ENCODE data around the gene PLCD4.

Gene PLCD4

DNA sequence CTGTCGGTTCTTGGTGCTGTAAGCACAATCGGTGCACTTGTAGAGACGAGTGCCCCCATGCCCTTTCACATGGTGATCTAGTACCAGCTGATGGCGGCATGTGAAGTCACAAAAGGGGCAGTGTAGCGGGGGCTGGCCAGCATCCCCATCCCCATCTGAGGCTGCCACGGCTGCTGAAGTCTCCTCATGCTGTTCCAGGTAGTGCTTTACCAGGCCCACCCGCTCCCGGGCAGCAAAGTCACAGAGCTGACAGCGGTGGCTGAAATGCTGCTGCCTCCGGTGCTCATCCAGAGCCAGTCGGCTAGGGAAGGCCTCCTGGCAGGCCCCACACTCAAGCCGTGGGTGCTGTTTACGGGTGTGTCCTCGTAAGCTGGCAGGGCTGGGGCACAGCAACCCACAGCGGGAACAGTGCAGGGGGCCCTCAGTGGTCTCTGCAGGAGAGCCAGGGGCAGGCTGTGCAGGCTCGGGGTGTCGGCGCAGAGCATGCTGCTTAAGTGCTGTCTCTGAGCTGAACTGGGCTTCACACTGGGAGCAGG lies 34.5 kb downstream of the PLCD4 start:
- Mint-ChIP-seq H3K9me3 (no peaks in the 10 kb centered on the region), H3K27me3 (no peaks in the 10 kb centered on the region), H3K4me1 (no peaks in the 10 kb centered on the region), H3K36me3 (peaks cover 22% of the 10 kb centered on the region), H3K27ac (no peak overlapping the region), H3K4me3 (no peak overlapping the region)
- ATAC-seq (ENCODE audit: low read depth): no peak
- no peak for DNase-seq (ENCODE audit: low spot score in 2 of 2)

DNA sequence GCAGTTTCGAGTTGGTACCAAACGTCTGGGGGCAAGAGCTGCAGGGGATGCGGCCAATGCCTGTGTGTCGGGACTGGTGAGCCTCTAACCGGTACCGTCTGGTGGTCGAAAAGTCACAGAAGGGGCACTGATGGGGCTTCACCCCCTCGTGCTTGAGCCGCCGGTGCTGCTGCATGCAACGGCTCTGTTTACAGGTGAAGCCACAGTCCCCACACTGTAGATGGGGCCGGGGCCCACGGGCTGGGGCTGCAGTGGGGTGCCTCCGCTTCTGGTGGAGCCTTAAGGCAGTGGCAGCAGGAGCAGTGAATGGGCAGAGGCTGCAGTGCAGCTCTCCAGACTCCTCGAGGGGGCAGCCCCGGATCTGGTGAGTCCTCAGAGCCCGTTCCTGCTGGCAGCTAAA lies 35.1 kb downstream of the PLCD4 start:
- Mint-ChIP-seq H3K4me1 (no peaks in the 10 kb centered on the region), H3K27ac (no peak overlapping the region), H3K4me3 (no peak overlapping the region), H3K9me3 (no peaks in the 10 kb centered on the region), H3K36me3 (peaks cover 18% of the 10 kb centered on the region), H3K27me3 (no peaks in the 10 kb centered on the region)
- ATAC-seq (ENCODE audit: low read depth) (no peak), DNase-seq (ENCODE audit: low spot score in 2 of 2) (no peak)

DNA sequence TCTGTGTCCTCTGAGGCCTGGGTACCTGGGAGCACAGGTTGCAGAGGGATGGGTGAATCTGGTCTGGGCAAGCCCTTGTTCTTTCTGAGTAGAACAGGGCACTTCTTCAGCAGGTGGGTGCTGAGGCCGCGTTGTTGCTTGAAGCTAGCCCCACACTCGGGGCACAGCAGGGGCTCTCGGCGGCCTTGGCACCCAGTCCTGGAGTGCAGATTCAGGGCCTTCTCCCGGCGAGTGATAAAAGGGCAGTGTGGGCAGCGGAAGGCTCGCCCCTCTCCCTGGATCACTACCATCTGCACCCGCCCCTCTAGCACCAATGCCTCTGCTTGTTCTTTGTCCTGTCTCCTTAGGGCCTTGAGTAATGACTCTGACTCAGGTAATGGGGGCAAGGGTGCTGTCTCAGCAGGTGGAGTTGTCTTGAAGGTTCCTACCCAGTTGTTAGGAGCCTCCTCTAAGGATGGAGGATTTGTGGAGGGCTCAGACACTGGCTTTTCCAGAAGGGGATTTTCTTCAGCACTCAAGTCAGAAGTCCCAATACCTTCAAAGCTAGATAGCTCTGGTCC lies 36.1 kb downstream of the PLCD4 start:
- no peak for DNase-seq (ENCODE audit: low spot score in 2 of 2)
- no peaks in the 10 kb centered on the region for H3K27me3 Mint-ChIP-seq
- no peak for ATAC-seq (ENCODE audit: low read depth)
- no peak overlapping the region for H3K27ac Mint-ChIP-seq
- no peak overlapping the region for H3K4me3 Mint-ChIP-seq
- peaks cover 16% of the 10 kb centered on the region for H3K36me3 Mint-ChIP-seq
- no peaks in the 10 kb centered on the region for H3K9me3 Mint-ChIP-seq
- peaks cover 3% of the 10 kb centered on the region for H3K4me1 Mint-ChIP-seq

DNA sequence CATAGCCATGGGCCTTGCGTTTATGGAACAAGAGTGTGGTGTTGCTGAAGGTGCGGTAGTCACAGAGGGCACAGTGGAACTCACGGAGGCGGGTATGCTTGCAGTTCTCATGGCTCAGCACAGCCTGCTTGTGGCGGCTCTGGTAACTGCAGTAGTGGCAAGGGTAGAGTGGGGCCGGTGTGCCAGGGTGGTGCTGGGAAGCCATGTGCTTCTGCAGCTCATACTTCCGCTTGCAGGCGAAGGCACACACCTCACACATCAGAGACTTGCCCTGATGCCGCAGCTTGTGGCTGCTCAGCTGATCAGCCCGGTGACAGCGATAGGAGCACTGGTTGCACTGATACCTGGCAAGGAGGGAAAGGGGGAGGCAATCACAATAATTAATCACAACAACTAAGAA lies 37.0 kb downstream of the PLCD4 start:
- Mint-ChIP-seq H3K27me3 (no peaks in the 10 kb centered on the region), H3K4me1 (peaks cover 3% of the 10 kb centered on the region), H3K27ac (no peak overlapping the region), H3K9me3 (no peaks in the 10 kb centered on the region), H3K36me3 (peaks cover 14% of the 10 kb centered on the region), H3K4me3 (no peak overlapping the region)
- DNase-seq (ENCODE audit: low spot score in 2 of 2) (no peak), ATAC-seq (ENCODE audit: low read depth) (no peak)

DNA sequence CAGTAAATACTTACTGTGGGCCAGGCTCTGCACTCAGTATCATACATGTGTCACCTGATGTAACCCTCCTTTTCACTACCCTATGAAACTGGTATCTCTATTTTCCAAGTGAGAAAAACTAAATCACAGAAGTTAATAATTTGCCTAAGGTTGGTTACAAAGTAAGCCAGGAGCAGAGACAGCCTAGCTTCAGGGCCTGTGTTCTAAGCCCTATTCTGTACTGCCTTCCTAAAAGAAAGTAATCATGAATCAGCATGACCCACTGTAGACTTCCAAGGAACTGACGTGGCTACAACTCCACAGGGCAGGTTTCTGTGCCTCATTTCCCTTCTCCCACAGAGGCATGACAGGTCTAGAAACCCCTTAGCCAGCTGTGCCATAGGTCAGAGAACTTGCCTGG lies 37.4 kb downstream of the PLCD4 start:
- no peaks in the 10 kb centered on the region for H3K9me3 Mint-ChIP-seq
- H3K27me3 Mint-ChIP-seq: no peaks in the 10 kb centered on the region
- ATAC-seq (ENCODE audit: low read depth) (no peak), DNase-seq (ENCODE audit: low spot score in 2 of 2) (no peak)
- peaks cover 15% of the 10 kb centered on the region for H3K36me3 Mint-ChIP-seq
- H3K27ac Mint-ChIP-seq: no peak overlapping the region
- peaks cover 3% of the 10 kb centered on the region for H3K4me1 Mint-ChIP-seq
- no peak overlapping the region for H3K4me3 Mint-ChIP-seq

DNA sequence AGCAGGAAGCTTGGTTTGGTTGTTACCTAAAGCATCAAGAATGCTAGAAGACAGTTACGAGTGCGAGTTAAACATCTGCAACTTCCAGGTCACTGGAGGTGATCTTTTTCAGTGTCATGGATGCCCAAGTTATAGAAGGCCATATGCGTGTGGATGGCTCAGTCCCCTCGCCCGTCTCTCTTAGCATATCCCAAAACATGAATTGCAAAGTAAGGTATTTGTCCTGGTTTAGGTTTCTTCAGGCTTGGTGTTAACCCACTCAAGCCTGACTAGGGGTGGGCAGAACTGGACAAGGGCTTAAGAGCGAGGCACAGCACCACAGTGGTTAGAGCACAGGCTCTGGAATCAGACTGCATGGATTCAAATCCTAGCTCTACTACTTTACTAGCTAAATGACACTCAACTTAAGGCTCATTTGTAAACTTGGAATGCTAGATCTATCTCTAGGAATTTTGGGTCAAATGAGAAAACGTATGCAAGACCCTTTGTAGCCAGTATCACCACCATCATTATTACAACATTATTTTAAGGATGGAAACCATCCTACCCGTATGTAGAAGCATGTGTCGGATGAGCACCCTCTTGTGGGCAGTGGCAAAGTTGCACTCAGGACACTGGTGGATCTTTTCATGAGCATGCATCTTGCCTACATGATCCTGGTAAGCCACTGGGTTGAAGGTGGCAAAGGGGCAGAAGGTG lies 40.5 kb downstream of the PLCD4 start:
- H3K36me3 Mint-ChIP-seq: peaks cover 28% of the 10 kb centered on the region
- H3K27me3 Mint-ChIP-seq: no peaks in the 10 kb centered on the region
- H3K9me3 Mint-ChIP-seq: no peaks in the 10 kb centered on the region

DNA sequence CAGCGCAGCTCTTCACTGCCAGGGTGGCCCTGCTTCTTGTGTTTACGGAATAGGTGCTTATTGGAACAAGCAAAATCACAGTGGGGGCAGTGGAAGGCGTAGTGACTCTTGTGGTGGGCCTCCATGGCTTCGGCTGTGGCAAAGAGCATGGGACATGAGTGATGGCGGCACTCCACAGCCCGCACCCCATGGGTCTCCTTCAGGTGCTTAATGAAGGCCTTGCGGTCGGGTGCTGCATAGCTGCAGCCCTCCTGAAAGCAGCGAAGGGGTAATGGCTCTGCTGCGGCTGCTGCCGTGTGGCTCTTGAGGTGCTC lies 41.0 kb downstream of the PLCD4 start:
- Mint-ChIP-seq H3K27ac (no peak overlapping the region), H3K4me3 (no peak overlapping the region), H3K36me3 (peaks cover 28% of the 10 kb centered on the region), H3K9me3 (no peaks in the 10 kb centered on the region), H3K27me3 (no peaks in the 10 kb centered on the region), H3K4me1 (peaks cover 5% of the 10 kb centered on the region)
- no peak for ATAC-seq (ENCODE audit: low read depth)
- DNase-seq (ENCODE audit: low spot score in 2 of 2): no peak

More for the DNA sequence above, 40.5 kb downstream of the PLCD4 start:
- Mint-ChIP-seq H3K4me3 (no peak overlapping the region), H3K27ac (no peak overlapping the region), H3K4me1 (peaks cover 5% of the 10 kb centered on the region)
- ATAC-seq (ENCODE audit: low read depth): peak; percentile 75
- DNase-seq (ENCODE audit: low spot score in 2 of 2): peak; percentile 36 to 37

DNA sequence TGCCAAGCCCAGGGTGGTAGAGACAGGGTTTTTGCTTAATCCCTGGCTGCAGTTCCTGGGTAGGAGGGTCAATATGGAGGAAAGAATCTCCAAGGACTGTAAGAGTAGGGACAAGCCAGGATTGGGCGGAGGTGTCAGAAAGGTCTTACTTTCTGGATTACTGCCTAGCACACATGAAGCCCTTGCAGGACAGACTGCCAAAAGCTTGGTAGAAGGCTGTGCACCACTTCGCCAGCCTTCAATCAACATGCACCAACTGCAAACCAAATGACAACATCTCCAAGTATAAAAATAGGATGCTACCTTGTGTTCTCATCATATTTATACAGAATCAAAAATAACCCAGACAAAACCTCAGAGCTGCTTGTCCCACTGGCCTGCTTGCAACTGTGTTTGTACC lies 48.1 kb downstream of the PLCD4 start:
- Mint-ChIP-seq H3K4me3 (no peak overlapping the region), H3K27me3 (no peaks in the 10 kb centered on the region), H3K36me3 (peaks cover 15% of the 10 kb centered on the region), H3K4me1 (peaks cover 27% of the 10 kb centered on the region), H3K27ac (no peak overlapping the region), H3K9me3 (no peaks in the 10 kb centered on the region)
- DNase-seq (ENCODE audit: low spot score in 2 of 2) (no peak), ATAC-seq (ENCODE audit: low read depth) (no peak)

DNA sequence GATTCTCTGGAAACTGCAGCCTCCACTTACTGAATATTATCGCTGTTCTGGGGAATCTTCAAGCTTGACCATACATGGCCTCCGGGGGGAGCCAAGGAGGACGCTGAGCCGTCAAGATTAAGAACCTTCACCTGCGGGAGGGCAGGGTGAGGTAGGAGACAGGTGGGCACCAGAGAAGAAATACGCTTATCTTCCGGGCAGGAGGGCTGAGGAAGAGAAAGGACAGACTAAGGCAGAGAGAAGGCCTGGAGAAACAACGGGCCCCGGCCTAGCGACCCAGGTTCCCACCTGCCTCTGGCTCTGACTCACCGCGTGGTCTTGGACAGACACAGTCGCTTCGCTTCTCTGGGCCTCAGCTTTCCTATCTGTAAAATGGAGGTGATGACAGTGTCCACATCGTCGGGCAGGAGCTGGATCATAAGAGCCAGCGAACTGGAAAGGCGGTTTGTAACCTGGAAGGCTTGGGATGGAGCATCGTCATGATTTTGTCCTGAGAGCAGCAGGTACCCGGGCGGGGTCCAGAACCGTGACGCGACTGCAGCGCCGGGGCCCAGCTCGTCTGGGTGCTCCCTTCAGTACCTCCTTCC lies 51.1 kb downstream of the PLCD4 start:
- no peaks in the 10 kb centered on the region for H3K9me3 Mint-ChIP-seq
- peak; percentile 38 for ATAC-seq (ENCODE audit: low read depth)
- peak; percentile 21 to 31 for DNase-seq (ENCODE audit: low spot score in 2 of 2)
- peaks cover 18% of the 10 kb centered on the region for H3K36me3 Mint-ChIP-seq
- H3K27me3 Mint-ChIP-seq: no peaks in the 10 kb centered on the region
- peak overlapping the region; percentile 73 for H3K27ac Mint-ChIP-seq
- peak overlapping the region; percentile 90 for H3K4me3 Mint-ChIP-seq
- peaks cover 26% of the 10 kb centered on the region for H3K4me1 Mint-ChIP-seq

DNA sequence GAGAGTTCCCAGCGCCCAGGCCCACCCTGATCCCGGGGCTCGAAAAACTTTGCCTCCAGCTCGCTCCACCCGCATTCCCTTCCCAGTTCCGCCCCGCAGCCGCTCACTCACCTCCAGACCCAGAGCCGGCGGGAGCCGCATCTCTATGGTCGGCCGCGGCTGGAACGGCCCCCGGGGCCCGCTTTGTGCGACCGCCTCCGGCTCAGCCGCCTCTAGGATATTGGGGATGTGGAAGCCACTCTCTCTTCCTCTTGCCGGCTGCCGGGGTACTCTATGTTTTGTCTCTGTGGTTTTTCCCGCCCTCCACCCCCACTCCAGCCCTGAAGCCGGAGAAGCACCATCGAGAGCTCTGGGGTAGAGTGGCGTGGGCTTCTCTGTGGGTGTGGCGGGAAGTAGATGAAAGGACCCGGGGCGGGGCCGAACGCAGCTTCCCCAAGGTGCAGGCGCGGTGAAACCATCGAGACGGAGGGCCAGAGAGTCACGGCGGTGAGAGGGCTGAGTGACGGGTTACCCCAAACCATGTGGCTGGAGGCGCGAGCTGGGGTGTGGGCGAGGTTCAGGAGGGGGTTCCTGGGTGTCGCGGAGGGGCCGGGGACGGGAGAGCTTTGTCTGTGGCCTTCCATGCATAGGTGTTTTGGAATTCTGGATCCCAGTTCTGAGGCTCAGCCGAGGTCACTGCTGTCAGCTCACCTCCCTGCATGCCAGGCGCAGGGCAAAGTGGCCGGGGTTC lies 51.7 kb downstream of the PLCD4 start, which contains the start of the genes BCS1L and ZNF142:
TSS of gene BCS1L (plus strand) at position 426 of the 730 bp plus-strand sequence. CDS start 1,305 bp downstream, outside the sequence.
TSS of gene ZNF142 (minus strand) at position 366 of the 730 bp plus-strand sequence. CDS start 3,194 bp downstream, outside the sequence.
- Mint-ChIP-seq H3K36me3 (peaks cover 21% of the 10 kb centered on the region), H3K9me3 (no peaks in the 10 kb centered on the region), H3K27me3 (no peaks in the 10 kb centered on the region), H3K27ac (peak within 1 kb of the TSS; percentile 73), H3K4me3 (peak within 1 kb of the TSS; percentile 90), H3K4me1 (peaks cover 26% of the 10 kb centered on the region)
- ATAC-seq (ENCODE audit: low read depth): peak; percentile 96
- peak; percentile 91 to 92 for DNase-seq (ENCODE audit: low spot score in 2 of 2)

DNA sequence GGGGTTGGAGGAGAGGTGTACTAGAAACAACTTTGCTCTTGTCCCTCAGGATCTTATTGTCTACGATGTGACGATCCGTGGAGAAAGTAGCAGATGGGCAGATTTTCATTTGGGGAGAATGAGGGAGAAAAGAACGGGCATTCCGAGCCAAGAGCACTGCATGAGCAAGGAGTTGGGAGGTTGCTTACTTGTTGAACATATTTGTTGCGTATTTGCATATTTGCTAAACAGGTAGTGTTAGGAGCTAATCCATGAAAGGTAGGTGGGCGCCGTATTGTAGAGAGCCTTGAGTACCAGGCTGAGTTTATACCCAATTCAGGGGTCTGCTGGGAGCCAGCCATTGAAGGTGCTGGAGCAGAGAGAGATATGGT lies 52.3 kb downstream of the PLCD4 start:
- peak overlapping the region; percentile 90 for H3K4me3 Mint-ChIP-seq
- no peak for ATAC-seq (ENCODE audit: low read depth)
- H3K4me1 Mint-ChIP-seq: peaks cover 26% of the 10 kb centered on the region
- H3K36me3 Mint-ChIP-seq: peaks cover 24% of the 10 kb centered on the region
- H3K9me3 Mint-ChIP-seq: no peaks in the 10 kb centered on the region
- no peak for DNase-seq (ENCODE audit: low spot score in 2 of 2)
- peak overlapping the region; percentile 73 for H3K27ac Mint-ChIP-seq
- H3K27me3 Mint-ChIP-seq: no peaks in the 10 kb centered on the region

DNA sequence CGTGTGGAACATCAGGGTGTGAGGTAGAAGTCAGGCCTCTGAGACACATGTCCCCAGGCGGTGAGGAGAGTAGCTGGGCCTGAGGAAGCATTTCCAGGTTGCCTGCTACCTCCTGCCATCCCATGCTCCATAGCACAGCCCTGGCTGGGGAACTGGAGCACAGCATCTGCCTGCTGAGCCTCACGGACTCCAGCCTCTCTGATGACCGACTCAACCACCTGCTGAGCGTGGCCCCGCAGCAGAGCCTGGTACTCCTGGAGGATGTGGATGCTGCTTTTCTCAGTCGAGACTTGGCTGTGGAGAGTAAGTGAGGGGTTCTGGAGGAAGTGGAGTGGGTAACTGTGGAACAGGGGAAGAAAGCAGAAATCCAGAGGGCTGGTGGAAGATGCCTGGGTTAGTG lies 54.7 kb downstream of the PLCD4 start:
- Mint-ChIP-seq H3K27ac (no peak overlapping the region), H3K9me3 (no peaks in the 10 kb centered on the region), H3K36me3 (peaks cover 34% of the 10 kb centered on the region), H3K4me1 (peaks cover 21% of the 10 kb centered on the region), H3K4me3 (no peak overlapping the region), H3K27me3 (no peaks in the 10 kb centered on the region)
- DNase-seq (ENCODE audit: low spot score in 2 of 2) (no peak), ATAC-seq (ENCODE audit: low read depth) (no peak)

DNA sequence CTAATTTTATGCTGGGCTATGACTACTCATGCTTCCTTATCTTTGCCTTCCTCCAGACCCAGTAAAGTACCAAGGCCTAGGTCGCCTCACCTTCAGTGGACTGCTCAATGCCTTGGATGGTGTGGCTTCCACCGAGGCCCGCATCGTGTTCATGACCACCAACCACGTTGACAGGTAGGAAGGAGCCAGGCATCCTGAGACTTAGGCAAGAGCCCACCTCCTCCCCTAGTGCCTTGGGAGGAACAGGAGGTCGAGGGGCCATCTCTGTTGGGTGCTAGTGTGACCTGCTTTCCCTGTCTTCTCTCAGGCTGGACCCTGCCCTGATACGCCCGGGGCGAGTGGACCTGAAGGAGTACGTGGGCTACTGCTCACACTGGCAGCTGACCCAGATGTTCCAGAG lies 55.1 kb downstream of the PLCD4 start:
- no peaks in the 10 kb centered on the region for H3K9me3 Mint-ChIP-seq
- H3K27ac Mint-ChIP-seq: peak overlapping the region; percentile 5
- peaks cover 31% of the 10 kb centered on the region for H3K36me3 Mint-ChIP-seq
- ATAC-seq (ENCODE audit: low read depth) (no peak), DNase-seq (ENCODE audit: low spot score in 2 of 2) (no peak)
- peaks cover 18% of the 10 kb centered on the region for H3K4me1 Mint-ChIP-seq
- H3K27me3 Mint-ChIP-seq: no peaks in the 10 kb centered on the region
- H3K4me3 Mint-ChIP-seq: no peak overlapping the region

DNA sequence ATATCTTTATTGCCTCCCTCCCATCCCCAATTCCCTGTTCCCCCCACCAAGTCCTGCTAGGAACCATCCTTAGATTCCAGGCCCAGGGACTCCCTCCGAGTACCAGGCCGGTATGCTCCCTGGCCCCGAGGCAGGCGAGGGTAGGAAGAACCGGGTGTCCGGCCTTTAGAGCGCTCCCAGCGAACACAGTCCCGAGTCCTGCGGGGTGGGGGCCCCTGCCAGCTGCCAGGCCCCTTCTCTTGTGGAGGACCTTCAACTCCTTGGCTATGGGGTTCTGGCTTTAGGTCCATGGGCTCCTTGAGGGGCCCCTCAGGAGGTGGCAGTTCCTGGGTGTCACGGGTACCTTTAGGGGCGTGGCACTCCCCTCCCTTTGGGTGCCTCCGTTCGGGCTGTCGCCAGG lies 56.2 kb downstream of the PLCD4 start:
- no peaks in the 10 kb centered on the region for H3K9me3 Mint-ChIP-seq
- ATAC-seq (ENCODE audit: low read depth) (no peak), DNase-seq (ENCODE audit: low spot score in 2 of 2) (no peak)
- H3K27me3 Mint-ChIP-seq: no peaks in the 10 kb centered on the region
- H3K27ac Mint-ChIP-seq: no peak overlapping the region
- peaks cover 31% of the 10 kb centered on the region for H3K36me3 Mint-ChIP-seq
- no peak overlapping the region for H3K4me3 Mint-ChIP-seq
- peaks cover 11% of the 10 kb centered on the region for H3K4me1 Mint-ChIP-seq
